Left lobe of liver (tissue), 2 donors: ENCODE data around the gene OR7G3. TPM values are rescaled to one million over a fixed set of nuclear protein-coding genes. Genes with fewer than 3 reads are reported as not detected.

Source experiments
- ATAC-seq: fragments of 200-7000 bp; cut with Tn5 transposase; one replicate; pipeline ENCODE4 v1.9.1; 2020; ENCODE audit warnings: mild to moderate bottlenecking, moderate library complexity
- DNase-seq: peaks from one replicate; pipeline ENCODE4 v3.0.0-alpha.2; 2020; ENCODE audit warnings: low spot score
- total RNA-seq: library from RNA; stranded (reverse); gene quantifications from one replicate; pipeline ENCODE4 v1.2.1, GENCODE V29; 2021
- donor health status: DM: no; HTN: no; CAD: no; lungs with moderate emphysema.
- donor health status: DM: no; HTN: yes; CAD: no.

Gene OR7G3
- total RNA-seq, 1 donor from 2014 or later = not detected

DNA sequence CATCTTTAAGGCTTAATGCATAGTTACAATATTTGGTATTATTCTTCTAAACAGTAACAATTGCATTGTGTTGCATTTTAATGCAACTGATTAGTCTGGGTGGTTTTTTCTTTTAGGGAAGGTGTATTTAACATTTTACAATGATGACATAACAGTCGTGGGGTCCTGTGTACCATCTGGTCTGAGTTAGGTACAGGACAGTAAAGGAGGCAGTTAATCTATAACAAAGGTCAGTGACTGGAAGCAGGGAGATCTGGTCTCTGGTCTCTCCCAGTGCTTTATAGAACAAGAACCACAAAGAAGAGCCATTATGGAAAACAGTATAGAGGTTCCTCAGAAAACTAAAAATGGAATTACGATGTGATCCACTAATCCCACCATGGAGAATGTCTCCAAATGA is 16.8 kb downstream of the OR7G3 start:
- ATAC-seq (no peak), DNase-seq (no peak)

GRCh38 chr19:9107375-9107774 is 19.4 kb downstream of the OR7G3 start, which contains the start of gene OR7G2:
TSS of gene OR7G2 (minus strand) at chr19:9107475. CDS start at chr19:9103243, 4,232 bp downstream.
- ATAC-seq = no peak
- DNase-seq = no peak

DNA sequence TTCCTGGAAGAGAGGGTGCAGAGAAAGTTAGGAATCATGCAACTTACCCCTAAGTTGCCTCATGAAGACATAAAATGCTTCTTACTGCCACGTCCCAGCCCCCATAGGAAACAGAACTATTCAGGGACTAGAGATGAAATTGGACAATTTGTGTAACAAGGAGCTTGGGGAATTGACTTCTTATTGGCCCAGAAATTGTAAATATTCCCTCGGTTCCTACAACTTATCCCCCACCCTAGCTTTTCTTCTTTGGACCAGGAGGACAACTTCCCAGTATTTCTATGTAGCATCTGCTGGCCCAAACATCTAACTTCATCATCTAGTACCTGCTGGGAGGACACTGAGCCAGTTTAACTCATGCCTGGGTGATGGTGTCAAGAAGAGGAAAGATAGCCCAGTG is 40.0 kb downstream of the OR7G3 start, which contains the start of gene OR1M1:
TSS of gene OR1M1 (plus strand) at position 301 of the 400 bp plus-strand sequence. CDS start 6,184 bp downstream, outside the sequence.
- ATAC-seq = no peak
- no peak for DNase-seq

GRCh38 chr19:9078651-9079050 is 48.1 kb downstream of the OR7G3 start:
- ATAC-seq (no peak), DNase-seq (no peak)

GRCh38 chr19:9076901-9077300 is 49.8 kb downstream of the OR7G3 start:
- DNase-seq (no peak), ATAC-seq (no peak)

Other genes starting within 250 kb of the OR7G3 start
- not detected for gene MUC16, start 116.5 kb downstream of the OR7G3 start, total RNA-seq
- gene OR1M1, start 39.9 kb downstream of the OR7G3 start, total RNA-seq = not detected
- not detected for gene OR7G2, start 19.5 kb downstream of the OR7G3 start, total RNA-seq
- gene OR7G1, start 11.2 kb downstream of the OR7G3 start, total RNA-seq = not detected
- gene ZNF317, start 13.4 kb upstream of the OR7G3 start, total RNA-seq = 10.3 TPM
- not detected for gene OR7D2, start 52.0 kb upstream of the OR7G3 start, total RNA-seq
- gene OR7D4, start 92.6 kb upstream of the OR7G3 start, total RNA-seq = not detected
- not detected for gene OR7E24, start 124.0 kb upstream of the OR7G3 start, total RNA-seq
- gene ZNF699, start 182.9 kb upstream of the OR7G3 start, total RNA-seq = 0.93 TPM
- 3.8 TPM for gene ZNF559, start 197.2 kb upstream of the OR7G3 start, total RNA-seq
- 0.68 TPM for gene ZNF177, start 236.1 kb upstream of the OR7G3 start, total RNA-seq